SJCRH30 (cell line): ENCODE measurements around the gene ATP2B3. TPM values are rescaled to one million over a fixed set of nuclear protein-coding genes. Genes with fewer than 3 reads are reported as not detected.
"Not testable (repeated sequence)": the region's sequence is repeated elsewhere in the genome, so short reads cannot be mapped to it uniquely, and the experiment has no call there.

Experiments
- DNase-seq, 2 experiments: peaks; one replicate each; pipeline ENCODE4 v3.0.0-alpha.2; 2015 to 2020
- H3K27ac ChIP-seq: fragments of 250-450 bp; sonication (Bioruptor Pico); 2 replicates; pipeline ENCODE4 v1.5.1; 2020; ENCODE audit warnings: mild to moderate bottlenecking, moderate library complexity
- H3K27me3 ChIP-seq: fragments of 250-450 bp; sonication (Bioruptor Pico); 2 replicates; pipeline ENCODE4 v1.5.1; 2020; ENCODE audit warnings: mild to moderate bottlenecking, moderate library complexity
- H3K36me3 ChIP-seq: fragments of 250-450 bp; sonication (Bioruptor Pico); 2 replicates; pipeline ENCODE4 v1.5.1; 2020; ENCODE audit warnings: mild to moderate bottlenecking, moderate library complexity
- H3K4me1 ChIP-seq: fragments of 250-450 bp; sonication (Bioruptor Pico); 2 replicates; pipeline ENCODE4 v1.5.1; 2020; ENCODE audit warnings: mild to moderate bottlenecking, moderate library complexity
- H3K4me3 ChIP-seq: fragments of 250-450 bp; sonication (Bioruptor Pico); 2 replicates; pipeline ENCODE4 v1.5.1; 2020; ENCODE audit warnings: mild to moderate bottlenecking, moderate library complexity
- H3K9me3 ChIP-seq: fragments of 250-450 bp; sonication (Bioruptor Pico); replicated peaks from 2 replicates; pipeline ENCODE4 v1.5.1; 2020; ENCODE audit warnings: mild to moderate bottlenecking, moderate library complexity
- total RNA-seq: library from RNA; depleted of rRNA; stranded (reverse); fragments of >200 nt; shearing (Covaris generic); gene quantifications from 2 replicates; pipeline ENCODE4 v1.2.3, GENCODE V29; 2014

ATP2B3 gene
- total RNA-seq, 1 experiment from 2014 or later: 0.06 TPM

- Histone ChIP-seq H3K4me3 (no peak overlapping the region), H3K4me1 (no peaks in the 10 kb centered on the region), H3K36me3 (0 out of 2 replicates have a peak, but pooled peaks cover 2% of the 10 kb centered on the region), H3K9me3 (no peaks in the 10 kb centered on the region), H3K27ac (no peak overlapping the region), H3K27me3 (no peaks in the 10 kb centered on the region)
- DNase-seq: no peak
These were observed 76.5 kb downstream of the ATP2B3 start for GRCh38 chrX:153593811-153594500.

DNA sequence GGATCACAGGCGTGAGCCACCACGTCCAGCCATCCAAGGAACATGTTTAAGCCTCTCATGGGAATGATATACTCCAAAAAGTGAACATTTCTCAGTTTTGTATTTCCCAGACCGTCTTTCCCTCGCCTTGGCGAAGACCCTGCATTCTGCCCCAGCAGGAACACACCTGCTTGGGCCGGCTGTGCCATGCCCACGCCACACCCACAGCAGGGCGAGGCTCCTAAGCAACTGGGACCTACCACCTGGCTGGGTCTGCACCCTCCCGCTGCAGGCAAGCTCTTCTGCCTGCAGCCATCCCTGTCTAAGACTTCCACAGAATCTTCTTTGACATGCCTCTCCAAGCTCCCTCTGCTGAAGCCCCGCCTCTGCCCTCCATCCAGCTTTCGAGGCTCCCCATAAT lies 77.9 kb downstream of the ATP2B3 start:
- no peak for DNase-seq

GRCh38 chrX:153595859-153596857 lies 78.7 kb downstream of the ATP2B3 start:
- Histone ChIP-seq H3K4me3 (no peak overlapping the region), H3K27me3 (no peaks in the 10 kb centered on the region), H3K36me3 (0 out of 2 replicates have a peak, but pooled peaks cover 2% of the 10 kb centered on the region), H3K27ac (no peak overlapping the region), H3K9me3 (no peaks in the 10 kb centered on the region), H3K4me1 (no peaks in the 10 kb centered on the region)
- no peak for DNase-seq

More for the DNA sequence above, 77.9 kb downstream of the ATP2B3 start:
- Histone ChIP-seq H3K36me3 (0 out of 2 replicates have a peak, but pooled peaks cover 2% of the 10 kb centered on the region), H3K4me3 (no peak overlapping the region), H3K9me3 (no peaks in the 10 kb centered on the region), H3K27ac (no peak overlapping the region), H3K4me1 (no peaks in the 10 kb centered on the region), H3K27me3 (no peaks in the 10 kb centered on the region)

DNA sequence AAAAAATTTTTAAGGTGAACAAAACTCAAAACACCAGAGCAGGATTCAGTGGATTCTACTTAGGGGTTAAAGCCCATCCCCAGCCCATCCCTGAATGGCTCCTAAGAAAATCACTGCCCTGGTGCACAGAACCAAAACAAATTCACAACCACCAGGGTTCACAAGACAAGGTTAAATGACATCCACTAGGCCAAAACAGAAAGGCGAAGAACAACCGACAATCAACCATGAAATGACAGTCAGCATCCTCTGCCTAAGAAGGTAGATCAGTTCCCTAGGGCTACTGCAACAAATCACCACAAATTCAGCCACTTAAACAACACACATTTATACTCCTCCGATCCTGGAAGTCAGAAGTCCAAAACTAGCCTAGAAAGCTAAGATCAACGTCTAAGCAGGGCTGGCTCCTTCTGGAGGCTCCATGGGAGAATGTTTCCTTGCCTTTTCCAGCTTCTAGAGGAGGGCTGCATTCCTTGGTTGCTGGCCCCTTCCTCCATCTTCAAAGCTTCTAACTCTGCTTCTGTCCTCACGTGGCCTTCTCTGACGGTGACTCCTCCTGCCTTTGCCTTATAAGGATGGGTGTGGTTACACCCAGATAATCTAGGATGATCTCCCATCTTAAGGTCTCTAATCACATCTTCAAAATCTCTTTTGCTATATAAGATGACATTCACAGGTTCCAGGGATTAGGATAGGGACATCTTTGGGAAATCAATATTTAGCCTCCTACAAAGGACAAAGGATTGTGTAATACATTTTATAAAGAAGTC lies 79.7 kb downstream of the ATP2B3 start:
- Histone ChIP-seq H3K36me3 (0 out of 2 replicates have a peak, but pooled peaks cover 2% of the 10 kb centered on the region), H3K27ac (no peak overlapping the region), H3K27me3 (no peaks in the 10 kb centered on the region), H3K9me3 (no peaks in the 10 kb centered on the region), H3K4me3 (no peak overlapping the region), H3K4me1 (no peaks in the 10 kb centered on the region)
- DNase-seq: no peak

GRCh38 chrX:153598541-153599191 lies 81.2 kb downstream of the ATP2B3 start, which contains the start of gene CCNQ:
Gene CCNQ, minus strand, starts transcription at chrX:153599139. Its CDS starts 66 bp downstream, at chrX:153599073.
- peak; percentile 23 to 26 for DNase-seq
- Histone ChIP-seq H3K36me3 (0 out of 2 replicates have a peak, but pooled peaks cover 2% of the 10 kb centered on the region), H3K27me3 (no peaks in the 10 kb centered on the region), H3K27ac (peak within 1 kb of the TSS; percentile 24; the same call in 1 of the 2 replicates), H3K4me3 (peak within 1 kb of the TSS; percentile 85), H3K9me3 (no peaks in the 10 kb centered on the region), H3K4me1 (no peaks in the 10 kb centered on the region)

- H3K27me3 ChIP-seq: no peaks in the 10 kb centered on the region
- no peaks in the 10 kb centered on the region for H3K4me1 ChIP-seq
- DNase-seq: peak; percentile 85 to 87
- 0 out of 2 replicates have a peak, but pooled peaks cover 2% of the 10 kb centered on the region for H3K36me3 ChIP-seq
- H3K4me3 ChIP-seq: peak overlapping the region; percentile 85
- no peaks in the 10 kb centered on the region for H3K9me3 ChIP-seq
- peak overlapping the region; percentile 24; the same call in 1 of the 2 replicates for H3K27ac ChIP-seq
These were observed 82.0 kb downstream of the ATP2B3 start for GRCh38 chrX:153599192-153600031.

DNA sequence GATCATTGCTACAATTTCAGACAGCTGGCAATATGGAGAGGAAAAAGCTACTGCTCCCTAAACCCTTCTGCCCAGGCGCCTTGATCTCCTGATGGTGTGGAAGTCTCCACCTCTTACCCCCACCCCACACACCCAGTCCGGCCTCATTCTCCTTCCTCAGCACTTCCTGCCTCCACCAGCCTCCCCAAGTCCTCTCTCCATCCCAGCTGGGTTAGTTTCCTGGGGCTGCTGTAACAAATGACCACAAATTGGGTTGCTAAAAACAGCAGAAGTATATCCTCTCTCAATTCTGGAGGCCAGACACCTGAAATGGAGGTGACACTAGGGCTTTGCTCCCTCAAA lies 82.6 kb downstream of the ATP2B3 start:
- Histone ChIP-seq H3K27me3 (no peaks in the 10 kb centered on the region), H3K36me3 (0 out of 2 replicates have a peak, but pooled peaks cover 2% of the 10 kb centered on the region), H3K4me1 (no peaks in the 10 kb centered on the region), H3K4me3 (peak overlapping the region; percentile 85), H3K27ac (no peak overlapping the region), H3K9me3 (no peaks in the 10 kb centered on the region)
- peak in 1 of 2 experiments; percentile 13 for DNase-seq

GRCh38 chrX:153600921-153601320 lies 83.5 kb downstream of the ATP2B3 start:
- no peak for DNase-seq
- no peaks in the 10 kb centered on the region for H3K27me3 ChIP-seq
- H3K4me3 ChIP-seq: no peak overlapping the region

DNA sequence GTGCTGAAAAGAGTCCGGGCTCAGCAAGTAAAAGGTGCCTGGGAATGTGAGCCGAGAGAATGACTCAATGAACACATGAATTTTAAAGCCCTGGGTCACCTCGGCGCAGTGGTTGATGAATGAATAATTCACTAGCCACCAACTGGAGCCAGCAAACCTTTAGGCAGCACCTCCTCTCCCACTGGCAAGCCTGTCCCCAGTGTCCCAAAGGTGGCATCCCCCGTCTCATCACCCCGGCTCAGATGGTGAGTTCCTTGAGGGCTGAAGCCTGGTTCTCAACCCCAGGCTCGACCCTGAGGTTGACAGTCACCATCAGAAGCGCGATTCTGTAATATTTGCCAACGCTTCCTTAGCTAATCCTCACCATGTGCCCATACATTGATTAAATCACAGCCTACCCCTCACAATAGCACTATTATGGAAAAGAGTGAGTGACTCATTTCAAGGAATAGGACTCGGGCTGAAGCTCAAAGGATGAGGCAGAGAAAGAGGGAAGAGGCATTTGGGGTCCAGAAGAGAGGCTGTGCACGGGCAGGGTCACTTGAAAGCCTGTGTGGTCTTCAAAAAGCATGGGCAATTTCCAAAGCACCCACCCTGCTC lies 84.2 kb downstream of the ATP2B3 start:
- Histone ChIP-seq H3K9me3 (no peaks in the 10 kb centered on the region), H3K4me3 (no peak overlapping the region), H3K27ac (no peak overlapping the region), H3K36me3 (no peaks in the 10 kb centered on the region), H3K4me1 (no peaks in the 10 kb centered on the region), H3K27me3 (no peaks in the 10 kb centered on the region)
- DNase-seq: no peak

More at GRCh38 chrX:153600921-153601320, 83.5 kb downstream of the ATP2B3 start:
- Histone ChIP-seq H3K36me3 (no peaks in the 10 kb centered on the region), H3K27ac (no peak overlapping the region), H3K9me3 (no peaks in the 10 kb centered on the region), H3K4me1 (no peaks in the 10 kb centered on the region)

DNA sequence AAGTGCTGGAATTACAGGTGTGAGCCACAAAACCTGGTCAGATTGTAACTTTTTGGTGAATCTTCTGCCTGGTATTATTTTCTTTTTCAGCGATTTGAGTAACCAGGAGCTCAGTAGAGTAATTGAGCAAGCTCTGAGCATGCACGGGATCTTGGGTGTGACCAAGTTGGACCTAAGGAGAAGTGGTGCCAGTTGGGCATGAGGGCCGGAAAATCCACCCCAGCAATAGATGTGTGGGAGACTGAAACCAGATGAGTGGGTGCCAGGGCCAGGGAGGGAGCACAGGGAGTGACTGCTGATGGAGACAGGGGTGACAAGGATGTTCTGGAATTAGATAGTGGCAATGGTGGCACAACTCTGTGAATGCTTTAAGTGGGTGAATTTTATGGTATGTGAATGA lies 85.2 kb downstream of the ATP2B3 start:
- no peaks in the 10 kb centered on the region for H3K36me3 ChIP-seq
- no peak overlapping the region for H3K27ac ChIP-seq
- no peaks in the 10 kb centered on the region for H3K9me3 ChIP-seq
- no peaks in the 10 kb centered on the region for H3K4me1 ChIP-seq
- H3K4me3 ChIP-seq: no peak overlapping the region
- DNase-seq: no peak
- no peaks in the 10 kb centered on the region for H3K27me3 ChIP-seq

GRCh38 chrX:153603131-153603656 lies 85.8 kb downstream of the ATP2B3 start:
- no peaks in the 10 kb centered on the region for H3K9me3 ChIP-seq
- DNase-seq: no peak
- H3K36me3 ChIP-seq: no peaks in the 10 kb centered on the region
- H3K4me1 ChIP-seq: no peaks in the 10 kb centered on the region
- H3K4me3 ChIP-seq: no peak overlapping the region
- H3K27me3 ChIP-seq: no peaks in the 10 kb centered on the region
- H3K27ac ChIP-seq: no peak overlapping the region

DNA sequence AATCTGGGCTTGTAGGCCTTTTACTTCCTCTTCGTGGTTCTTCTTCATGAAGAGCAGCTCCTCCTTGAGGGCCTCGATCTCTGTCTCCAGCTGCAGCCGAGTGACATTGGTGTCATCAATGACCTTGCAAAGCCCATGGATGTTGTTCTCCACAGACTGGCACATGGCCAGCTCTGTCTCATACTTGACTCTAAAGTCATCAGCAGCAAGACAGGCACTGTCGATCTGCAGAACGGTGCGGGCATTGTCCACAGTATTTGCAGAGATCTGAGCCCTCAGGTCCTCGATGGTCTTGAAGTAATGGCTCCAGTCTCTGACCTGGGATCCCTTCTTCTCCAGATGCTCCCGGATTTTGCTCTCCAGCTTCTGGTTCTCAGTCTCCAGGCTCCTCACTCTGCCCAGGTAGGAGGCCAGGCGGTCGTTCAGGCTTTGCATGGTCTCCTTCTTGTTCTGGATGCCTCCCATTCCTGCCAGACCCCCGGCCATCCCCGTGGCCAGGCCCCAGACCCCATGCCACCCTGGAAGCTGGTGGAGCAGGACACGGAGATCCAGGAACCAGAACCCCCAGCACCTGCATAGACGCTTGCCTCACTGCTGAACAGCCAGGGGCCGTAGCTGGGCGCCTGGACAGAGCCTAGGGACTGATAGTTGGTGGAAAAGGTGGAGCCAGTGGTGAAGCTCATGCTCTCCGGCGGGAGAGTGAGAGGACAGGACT lies 87.4 kb downstream of the ATP2B3 start:
- not testable (repeated sequence) for H3K9me3 ChIP-seq, H3K27ac ChIP-seq, H3K27me3 ChIP-seq, DNase-seq, H3K4me1 ChIP-seq, H3K4me3 ChIP-seq, H3K36me3 ChIP-seq
